ENCODE data around the gene TMEM184B. TPM values are rescaled to one million over a fixed set of nuclear protein-coding genes. Genes with fewer than 3 reads are reported as not detected.

TMEM184B gene
- total RNA-seq, 1 experiment from 2014 or later: 54.2 TPM

DNA sequence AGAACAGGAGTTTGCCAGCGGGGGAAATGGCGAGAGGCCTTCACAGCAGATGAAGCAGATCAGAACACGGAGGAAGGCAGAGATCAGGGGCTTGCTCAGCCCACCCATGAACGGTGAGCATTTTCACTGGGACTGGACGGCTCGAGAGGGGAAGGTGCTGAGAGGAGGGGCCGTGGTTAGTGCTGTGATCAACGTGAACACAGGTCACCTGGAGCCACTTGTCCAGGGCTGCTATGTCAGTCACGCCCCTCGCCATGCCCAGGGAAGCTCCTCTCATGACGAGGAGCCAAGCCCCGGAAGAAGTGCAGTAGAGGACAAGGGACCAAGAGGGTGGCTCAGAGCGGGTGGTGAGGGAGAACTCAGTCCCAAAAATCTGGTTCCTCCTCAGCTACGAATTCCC is 98.2 kb downstream of the TMEM184B start:
- Histone ChIP-seq H3K27me3 (ENCODE audit: control insufficient read depth, insufficient read depth, low read length) (no peaks in the 10 kb centered on the region), H3K4me1 (ENCODE audit: control insufficient read depth, insufficient read depth, low read length) (peaks cover 36% of the 10 kb centered on the region), H3K36me3 (ENCODE audit: control insufficient read depth, insufficient read depth, low read length) (no peaks in the 10 kb centered on the region), H3K27ac (ENCODE audit: low read length) (no peak overlapping the region), H3K4me3 (ENCODE audit: low read depth in 2 of 2, low read length in 2 of 2) (no peak overlapping the region), H3K9me3 (ENCODE audit: control insufficient read depth, insufficient read depth, low read depth, low read length) (no peaks in the 10 kb centered on the region)
- intact Hi-C loops (cut with micrococcal nuclease; ENCODE audit: unreplicated experiment) (no loop called here), in situ Hi-C loops (cut with HindIII; ENCODE audit: low pct_unique_long_range_greater_than_20kb, low sequenced_read_pairs) (no loop called here)
- ChIA-PET CTCF (no interaction called here), POLR2A (no interaction called here)
- BruUV-seq (replicated peaks): no TSS peak
- no peak for DNase-seq (ENCODE audit: low read depth, low spot score)
- TF ChIP-seq, protein P1, sequence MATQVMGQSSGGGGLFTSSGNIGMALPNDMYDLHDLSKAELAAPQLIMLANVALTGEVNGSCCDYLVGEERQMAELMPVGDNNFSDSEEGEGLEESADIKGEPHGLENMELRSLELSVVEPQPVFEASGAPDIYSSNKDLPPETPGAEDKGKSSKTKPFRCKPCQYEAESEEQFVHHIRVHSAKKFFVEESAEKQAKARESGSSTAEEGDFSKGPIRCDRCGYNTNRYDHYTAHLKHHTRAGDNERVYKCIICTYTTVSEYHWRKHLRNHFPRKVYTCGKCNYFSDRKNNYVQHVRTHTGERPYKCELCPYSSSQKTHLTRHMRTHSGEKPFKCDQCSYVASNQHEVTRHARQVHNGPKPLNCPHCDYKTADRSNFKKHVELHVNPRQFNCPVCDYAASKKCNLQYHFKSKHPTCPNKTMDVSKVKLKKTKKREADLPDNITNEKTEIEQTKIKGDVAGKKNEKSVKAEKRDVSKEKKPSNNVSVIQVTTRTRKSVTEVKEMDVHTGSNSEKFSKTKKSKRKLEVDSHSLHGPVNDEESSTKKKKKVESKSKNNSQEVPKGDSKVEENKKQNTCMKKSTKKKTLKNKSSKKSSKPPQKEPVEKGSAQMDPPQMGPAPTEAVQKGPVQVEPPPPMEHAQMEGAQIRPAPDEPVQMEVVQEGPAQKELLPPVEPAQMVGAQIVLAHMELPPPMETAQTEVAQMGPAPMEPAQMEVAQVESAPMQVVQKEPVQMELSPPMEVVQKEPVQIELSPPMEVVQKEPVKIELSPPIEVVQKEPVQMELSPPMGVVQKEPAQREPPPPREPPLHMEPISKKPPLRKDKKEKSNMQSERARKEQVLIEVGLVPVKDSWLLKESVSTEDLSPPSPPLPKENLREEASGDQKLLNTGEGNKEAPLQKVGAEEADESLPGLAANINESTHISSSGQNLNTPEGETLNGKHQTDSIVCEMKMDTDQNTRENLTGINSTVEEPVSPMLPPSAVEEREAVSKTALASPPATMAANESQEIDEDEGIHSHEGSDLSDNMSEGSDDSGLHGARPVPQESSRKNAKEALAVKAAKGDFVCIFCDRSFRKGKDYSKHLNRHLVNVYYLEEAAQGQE (IDR thresholded peaks at IDR 0.05; ENCODE audit: insufficient read depth in 1 of 2, low read depth in 2 of 2, low read length in 1 of 2): no peak
- TF ChIP-seq SIN3A (IDR thresholded peaks at IDR 0.05; ENCODE audit: borderline replicate concordance, insufficient read depth, low read depth, low read length) (no peak), TCF7L2 (IDR thresholded peaks at IDR 0.05; ENCODE audit: low read depth, low read length) (no peak), POLR2AphosphoS5 (IDR thresholded peaks at IDR 0.05; ENCODE audit: low read depth, low read length) (no peak)
- TF ChIP-seq, protein P2, sequence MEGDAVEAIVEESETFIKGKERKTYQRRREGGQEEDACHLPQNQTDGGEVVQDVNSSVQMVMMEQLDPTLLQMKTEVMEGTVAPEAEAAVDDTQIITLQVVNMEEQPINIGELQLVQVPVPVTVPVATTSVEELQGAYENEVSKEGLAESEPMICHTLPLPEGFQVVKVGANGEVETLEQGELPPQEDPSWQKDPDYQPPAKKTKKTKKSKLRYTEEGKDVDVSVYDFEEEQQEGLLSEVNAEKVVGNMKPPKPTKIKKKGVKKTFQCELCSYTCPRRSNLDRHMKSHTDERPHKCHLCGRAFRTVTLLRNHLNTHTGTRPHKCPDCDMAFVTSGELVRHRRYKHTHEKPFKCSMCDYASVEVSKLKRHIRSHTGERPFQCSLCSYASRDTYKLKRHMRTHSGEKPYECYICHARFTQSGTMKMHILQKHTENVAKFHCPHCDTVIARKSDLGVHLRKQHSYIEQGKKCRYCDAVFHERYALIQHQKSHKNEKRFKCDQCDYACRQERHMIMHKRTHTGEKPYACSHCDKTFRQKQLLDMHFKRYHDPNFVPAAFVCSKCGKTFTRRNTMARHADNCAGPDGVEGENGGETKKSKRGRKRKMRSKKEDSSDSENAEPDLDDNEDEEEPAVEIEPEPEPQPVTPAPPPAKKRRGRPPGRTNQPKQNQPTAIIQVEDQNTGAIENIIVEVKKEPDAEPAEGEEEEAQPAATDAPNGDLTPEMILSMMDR (IDR thresholded peaks at IDR 0.05): no peak
- ATAC-seq: no peak

DNA sequence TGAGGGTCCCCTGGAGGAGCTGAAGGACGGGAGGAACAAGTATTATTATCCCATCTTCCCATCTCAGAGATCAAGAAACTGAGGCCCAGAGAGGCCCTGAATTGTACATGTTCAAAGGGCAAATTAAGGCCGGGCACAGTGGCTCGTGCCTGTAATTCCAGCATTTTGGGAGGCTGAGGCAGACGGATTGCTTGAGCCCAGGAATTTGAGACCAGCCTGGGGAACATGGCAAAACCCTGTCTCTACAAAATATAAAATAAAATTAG is 99.2 kb downstream of the TMEM184B start:
- no peak overlapping the region for H3K27ac ChIP-seq (ENCODE audit: low read length)
- in situ Hi-C loops (cut with HindIII; ENCODE audit: low pct_unique_long_range_greater_than_20kb, low sequenced_read_pairs): no loop called here
- CTCF ChIA-PET: no interaction called here

More for the DNA sequence above, 99.2 kb downstream of the TMEM184B start:
- no peak for TF ChIP-seq SIN3A (IDR thresholded peaks at IDR 0.05; ENCODE audit: borderline replicate concordance, insufficient read depth, low read depth, low read length)
- TF ChIP-seq, protein P1 (IDR thresholded peaks at IDR 0.05; ENCODE audit: insufficient read depth in 1 of 2, low read depth in 2 of 2, low read length in 1 of 2): no peak
- TF ChIP-seq, protein P2 (IDR thresholded peaks at IDR 0.05): no peak
- no peak for TF ChIP-seq POLR2AphosphoS5 (IDR thresholded peaks at IDR 0.05; ENCODE audit: low read depth, low read length)
- no peak for TF ChIP-seq TCF7L2 (IDR thresholded peaks at IDR 0.05; ENCODE audit: low read depth, low read length)
- Histone ChIP-seq H3K36me3 (ENCODE audit: control insufficient read depth, insufficient read depth, low read length) (no peaks in the 10 kb centered on the region), H3K4me1 (ENCODE audit: control insufficient read depth, insufficient read depth, low read length) (peaks cover 29% of the 10 kb centered on the region), H3K9me3 (ENCODE audit: control insufficient read depth, insufficient read depth, low read depth, low read length) (no peaks in the 10 kb centered on the region), H3K4me3 (ENCODE audit: low read depth in 2 of 2, low read length in 2 of 2) (no peak overlapping the region), H3K27me3 (ENCODE audit: control insufficient read depth, insufficient read depth, low read length) (no peaks in the 10 kb centered on the region)
- ATAC-seq (no peak), DNase-seq (ENCODE audit: low read depth, low spot score) (no peak)
- POLR2A ChIA-PET: no interaction called here
- BruUV-seq (replicated peaks): no TSS peak
- intact Hi-C loops (cut with micrococcal nuclease; ENCODE audit: unreplicated experiment): no loop called here

Measured in Panc1 (cell line).